Ishikawa (cell line): ENCODE measurements around the gene OPCML.

Source experiments
- CEBPB ChIP-seq: IDR thresholded peaks from 2 replicates; pipeline ENCODE4 v1.6.1; 2012
- CREB1 ChIP-seq: IDR thresholded peaks from 2 replicates; pipeline ENCODE4 v1.6.1; 2012; ENCODE audit warnings: low read depth
- EGR1 ChIP-seq: IDR thresholded peaks from 2 replicates; pipeline ENCODE4 v1.6.1; 2012
- EP300 ChIP-seq: IDR thresholded peaks from 2 replicates; pipeline ENCODE4 v1.6.1; 2012; ENCODE audit warnings: borderline replicate concordance
- FOXM1 ChIP-seq: IDR thresholded peaks from 2 replicates; pipeline ENCODE4 v1.6.1; 2012; ENCODE audit warnings: low read depth, borderline replicate concordance
- MAX ChIP-seq: IDR thresholded peaks from 2 replicates; pipeline ENCODE4 v1.6.1; 2012
- NFIC ChIP-seq: IDR thresholded peaks from 2 replicates; pipeline ENCODE4 v1.6.1; 2012
- RAD21 ChIP-seq: IDR thresholded peaks from 2 replicates; pipeline ENCODE4 v1.6.1; 2012; ENCODE audit warnings: low read depth
- REST ChIP-seq: IDR thresholded peaks from 2 replicates; pipeline ENCODE4 v1.6.1; 2012; ENCODE audit warnings: low read depth, mild to moderate bottlenecking
- TAF1 ChIP-seq: IDR thresholded peaks from 2 replicates; pipeline ENCODE4 v1.6.1; 2012; ENCODE audit warnings: low read depth, mild to moderate bottlenecking
- TCF12 ChIP-seq: IDR thresholded peaks from 2 replicates; pipeline ENCODE4 v1.6.1; 2012; ENCODE audit warnings: low read depth
- TEAD4 ChIP-seq: IDR thresholded peaks from 2 replicates; pipeline ENCODE4 v1.6.1; 2012
- USF1 ChIP-seq: IDR thresholded peaks from 2 replicates; pipeline ENCODE4 v1.6.1; 2012
- YY1 ChIP-seq: IDR thresholded peaks from 2 replicates; pipeline ENCODE4 v1.6.1; 2012; ENCODE audit warnings: low read depth
- ZBTB7A ChIP-seq: IDR thresholded peaks from 2 replicates; pipeline ENCODE4 v1.6.1; 2012; ENCODE audit warnings: low read depth

Gene OPCML

GRCh38 chr11:132610791-132611190, 921.5 kb downstream of the OPCML start:
- TF ChIP-seq ZBTB7A (no peak), RAD21 (no peak), MAX (no peak), FOXM1 (no peak)

GRCh38 chr11:132610216-132610615, 922.1 kb downstream of the OPCML start:
- TF ChIP-seq REST (no peak), EP300 (no peak), FOXM1 (no peak), RAD21 (no peak), EGR1 (no peak), MAX (no peak), TAF1 (no peak), TEAD4 (no peak), ZBTB7A (no peak), USF1 (no peak), CREB1 (no peak), NFIC (no peak), TCF12 (no peak), YY1 (no peak), CEBPB (no peak)

GRCh38 chr11:132607575-132607974, 924.7 kb downstream of the OPCML start:
- TF ChIP-seq FOXM1 (no peak), YY1 (no peak), TEAD4 (no peak), MAX (no peak), EP300 (no peak), USF1 (no peak), EGR1 (no peak), NFIC (no peak), RAD21 (no peak), ZBTB7A (no peak), CEBPB (no peak), REST (no peak), CREB1 (no peak), TAF1 (no peak), TCF12 (no peak)

GRCh38 chr11:132605825-132606570, 926.3 kb downstream of the OPCML start:
- TF ChIP-seq EGR1, result no peak
- no peak for TF ChIP-seq USF1

- TF ChIP-seq CEBPB, result no peak
- TF ChIP-seq YY1, result no peak
- no peak for TF ChIP-seq EGR1
- TF ChIP-seq FOXM1, result no peak
- TF ChIP-seq TCF12, result no peak
- TF ChIP-seq EP300, result no peak
Measured at GRCh38 chr11:132604431-132604830, 927.9 kb downstream of the OPCML start.

- no peak for TF ChIP-seq REST
- TF ChIP-seq MAX, result no peak
- no peak for TF ChIP-seq YY1
- TF ChIP-seq CREB1, result no peak
- no peak for TF ChIP-seq CEBPB
- no peak for TF ChIP-seq TCF12
- TF ChIP-seq TAF1, result no peak
- TF ChIP-seq EGR1, result no peak
- no peak for TF ChIP-seq RAD21
- TF ChIP-seq EP300, result no peak
- no peak for TF ChIP-seq USF1
- TF ChIP-seq NFIC, result no peak
- no peak for TF ChIP-seq FOXM1
- TF ChIP-seq ZBTB7A, result no peak
- no peak for TF ChIP-seq TEAD4
Measured at GRCh38 chr11:132601875-132602274, 930.4 kb downstream of the OPCML start.
